HepG2 (cell line): ENCODE measurements around the gene EFHD2. TPM values are rescaled to one million over a fixed set of nuclear protein-coding genes. Genes with fewer than 3 reads are reported as not detected.

ENCODE experiments used
- BRCA1 ChIP-seq: sonication (generic); formaldehyde crosslinking; IDR thresholded peaks from 2 replicates; pipeline ENCODE4 v1.4.0; 2020; ENCODE audit warnings: missing genetic modification reagents
- CBX5 ChIP-seq: sonication (generic); formaldehyde crosslinking; IDR thresholded peaks from 2 replicates; pipeline ENCODE4 v1.4.0; 2020; ENCODE audit warnings: missing genetic modification reagents, borderline replicate concordance
- FOXO1 ChIP-seq: sonication (generic); formaldehyde crosslinking; IDR thresholded peaks from 2 replicates; pipeline ENCODE4 v1.4.0; 2020; ENCODE audit warnings: missing genetic modification reagents
- FUBP1 ChIP-seq: sonication (generic); formaldehyde crosslinking; IDR thresholded peaks from 2 replicates; pipeline ENCODE4 v1.5.1; 2020; ENCODE audit warnings: missing genetic modification reagents, mild to moderate bottlenecking, borderline replicate concordance
- GATAD1 ChIP-seq: IDR thresholded peaks from 2 replicates; pipeline ENCODE4 v1.6.1; 2016; ENCODE audit warnings: missing genetic modification reagents, missing compliant biosample characterization
- JUND ChIP-seq: sonication (generic); formaldehyde crosslinking; IDR thresholded peaks from 2 replicates; pipeline ENCODE4 v1.8.0; 2022; ENCODE audit warnings: mild to moderate bottlenecking, missing genetic modification reagents
- MATR3 ChIP-seq: sonication (generic); formaldehyde crosslinking; IDR thresholded peaks from 2 replicates; pipeline ENCODE4 v1.4.0; 2020; ENCODE audit warnings: missing genetic modification reagents
- NR2F2 ChIP-seq: IDR thresholded peaks from 2 replicates; pipeline ENCODE4 v1.6.1; 2012; ENCODE audit warnings: low read depth, inconsistent platforms, borderline replicate concordance
- PPARG ChIP-seq: conservative IDR thresholded peaks from 2 replicates; pipeline ENCODE4 v1.6.1; 2016; ENCODE audit warnings: missing biosample characterization, missing genetic modification reagents
- REST ChIP-seq, 2 experiments: IDR thresholded peaks; 2 replicates each; pipeline ENCODE4 v1.6.1; 2011 to 2012; ENCODE audit warnings: low read length in 2 of 2, borderline replicate concordance in 1 of 2, low read depth in 1 of 2, mild to moderate bottlenecking in 1 of 2, moderate library complexity in 1 of 2
- SAFB2 ChIP-seq: sonication (generic); formaldehyde crosslinking; IDR thresholded peaks from 2 replicates; pipeline ENCODE4 v1.5.1; 2020; ENCODE audit warnings: missing genetic modification reagents, low read depth, mild to moderate bottlenecking, borderline replicate concordance
- SNAPC2 ChIP-seq: sonication (generic); formaldehyde crosslinking; IDR thresholded peaks from 2 replicates; pipeline ENCODE4 v1.8.1; 2022; ENCODE audit warnings: mild to moderate bottlenecking, missing genetic modification reagents
- SNAPC4 ChIP-seq: sonication (generic); formaldehyde crosslinking; IDR thresholded peaks from 2 replicates; pipeline ENCODE4 v1.4.0; 2020; ENCODE audit warnings: mild to moderate bottlenecking, missing genetic modification reagents
- ZFP36L2 ChIP-seq: sonication (generic); formaldehyde crosslinking; IDR thresholded peaks from 2 replicates; pipeline ENCODE4 v1.4.0; 2020; ENCODE audit warnings: missing genetic modification reagents
- ZFX ChIP-seq: sonication (generic); formaldehyde crosslinking; IDR thresholded peaks from 2 replicates; pipeline ENCODE4 v1.4.0; 2020; ENCODE audit warnings: mild to moderate bottlenecking, low read depth, missing genetic modification reagents, moderate library complexity
- ZKSCAN5 ChIP-seq: sonication (generic); formaldehyde crosslinking; IDR thresholded peaks from 2 replicates; pipeline ENCODE4 v1.5.1; 2020; ENCODE audit warnings: mild to moderate bottlenecking, missing genetic modification reagents
- ZNF10 ChIP-seq: sonication (generic); formaldehyde crosslinking; IDR thresholded peaks from 2 replicates; pipeline ENCODE4 v1.4.0; 2020; ENCODE audit warnings: mild to moderate bottlenecking, low read depth, missing genetic modification reagents, borderline replicate concordance
- ZNF33A ChIP-seq: sonication (generic); formaldehyde crosslinking; IDR thresholded peaks from 2 replicates; pipeline ENCODE4 v1.5.1; 2020; ENCODE audit warnings: missing genetic modification reagents, mild to moderate bottlenecking, moderate library complexity, borderline replicate concordance
- ZNF501 ChIP-seq: sonication (generic); formaldehyde crosslinking; IDR thresholded peaks from 2 replicates; pipeline ENCODE4 v1.5.1; 2020; ENCODE audit warnings: mild to moderate bottlenecking, moderate library complexity, missing genetic modification reagents
- ZNF749 ChIP-seq: sonication (generic); formaldehyde crosslinking; IDR thresholded peaks from 2 replicates; pipeline ENCODE4 v1.8.0; 2022; ENCODE audit warnings: mild to moderate bottlenecking, missing genetic modification reagents, moderate library complexity, borderline replicate concordance
- polyA plus RNA-seq, 8 experiments: library from polyadenylated mRNA; depleted of rRNA in 3 of 8; stranded (reverse) in 7 of 8; unstranded in 1 of 8; fragments of >200 nt; fragmentation: Illumina TruSeq in 4 of 8; extraction: Trizol in 4 of 8; gene quantifications; 2 replicates each; pipeline versions ENCODE4 v1.2.1 to v1.2.3, GENCODE V29; 2011 to 2016; ENCODE audit warnings: low read depth in 4 of 8, missing spikeins in 1 of 8, mixed read lengths in 1 of 8; ENCODE audit not compliant: insufficient read depth in 1 of 8
- total RNA-seq, 5 experiments: library from RNA; depleted of rRNA; stranded (reverse); fragments of >200 nt; fragmentation: Illumina TruSeq; extraction: Trizol; gene quantifications; 2 replicates each; pipeline ENCODE4 v1.2.3, GENCODE V29; 2016; ENCODE audit warnings: low read depth in 1 of 5

Gene EFHD2
- total and polyA plus RNA-seq, 2 of the 13 experiments (the other 11 are each of a cell fraction or from before 2014, with no cell fraction given): 9.4 to 12.7 TPM

- TF ChIP-seq REST (IDR thresholded peaks at IDR 0.05; ENCODE audit: borderline replicate concordance in 1 of 2, low read depth in 1 of 2, low read length in 2 of 2) (no peak), NR2F2 (no peak), ZNF501 (CRISPR knock-in tag) (no peak), CBX5 (no peak), ZNF10 (CRISPR knock-in tag) (no peak), ZNF749 (CRISPR knock-in tag) (no peak), GATAD1 (CRISPR knock-in tag) (no peak), JUND (CRISPR knock-in tag) (no peak), FOXO1 (CRISPR knock-in tag) (peak; percentile 27; the same call in 1 of the 2 replicates), FUBP1 (no peak), ZFP36L2 (no peak), SNAPC2 (CRISPR knock-in tag) (no peak), SNAPC4 (CRISPR knock-in tag) (no peak), ZKSCAN5 (CRISPR knock-in tag) (no peak), PPARG (CRISPR knock-in tag) (0 out of 2 replicates have a peak, but pooled peaks have one; percentile 14), ZNF33A (CRISPR knock-in tag) (no peak), ZFX (CRISPR knock-in tag) (peak; percentile 74), BRCA1 (CRISPR knock-in tag) (no peak), SAFB2 (CRISPR knock-in tag) (no peak), MATR3 (CRISPR knock-in tag) (no peak)
Measured at GRCh38 chr1:15370781-15371520, 38.7 kb upstream of the EFHD2 start (continued).
